Measurements from ENCODE around the gene C11orf54.

Gene C11orf54

GRCh38 chr11:93727985-93728791, 13.3 kb upstream of the C11orf54 start:
- no peak overlapping the region for H3K4me3 ChIP-seq (ENCODE audit: low read depth, low read length)
- no peak for TF ChIP-seq CTCF (IDR thresholded peaks at IDR 0.05; ENCODE audit: low read depth, low read length)

GRCh38 chr11:93728792-93729128, 12.7 kb upstream of the C11orf54 start:
- no peak overlapping the region for H3K4me3 ChIP-seq (ENCODE audit: low read depth, low read length)
- no peak for TF ChIP-seq CTCF (IDR thresholded peaks at IDR 0.05; ENCODE audit: low read depth, low read length)

- TF ChIP-seq CTCF (IDR thresholded peaks at IDR 0.05; ENCODE audit: low read depth, low read length) = no peak
- no peak overlapping the region for H3K4me3 ChIP-seq (ENCODE audit: low read depth, low read length)
Observed at GRCh38 chr11:93729129-93729616, 12.3 kb upstream of the C11orf54 start.

- TF ChIP-seq CTCF (IDR thresholded peaks at IDR 0.05; ENCODE audit: low read depth, low read length) = no peak
Observed at GRCh38 chr11:93730108-93731107, 11.1 kb upstream of the C11orf54 start.

GRCh38 chr11:93732237-93732892, 9.1 kb upstream of the C11orf54 start:
- TF ChIP-seq CTCF (IDR thresholded peaks at IDR 0.05; ENCODE audit: low read depth, low read length) = no peak
- no peak overlapping the region for H3K4me3 ChIP-seq (ENCODE audit: low read depth, low read length)

More at GRCh38 chr11:93730108-93731107, 11.1 kb upstream of the C11orf54 start:
- H3K4me3 ChIP-seq (ENCODE audit: low read depth, low read length) = no peak overlapping the region

- no peak overlapping the region for H3K4me3 ChIP-seq (ENCODE audit: low read depth, low read length)
- no peak for TF ChIP-seq CTCF (IDR thresholded peaks at IDR 0.05; ENCODE audit: low read depth, low read length)
Observed at GRCh38 chr11:93733474-93733873, 8.0 kb upstream of the C11orf54 start.

Data from WI38 (cell line).